Limb (tissue), 2 donors: ENCODE measurements around the gene TMEM53.

Experiments used
- DNase-seq, 2 donors: peaks; one replicate each; pipeline ENCODE4 v3.0.0-alpha.2; 2016; ENCODE audit errors: extremely low spot score in 2 of 2

The TMEM53 gene

GRCh38 chr1:44698138-44698537 is 23.9 kb upstream of the TMEM53 start:
- DNase-seq: no peak

DNA sequence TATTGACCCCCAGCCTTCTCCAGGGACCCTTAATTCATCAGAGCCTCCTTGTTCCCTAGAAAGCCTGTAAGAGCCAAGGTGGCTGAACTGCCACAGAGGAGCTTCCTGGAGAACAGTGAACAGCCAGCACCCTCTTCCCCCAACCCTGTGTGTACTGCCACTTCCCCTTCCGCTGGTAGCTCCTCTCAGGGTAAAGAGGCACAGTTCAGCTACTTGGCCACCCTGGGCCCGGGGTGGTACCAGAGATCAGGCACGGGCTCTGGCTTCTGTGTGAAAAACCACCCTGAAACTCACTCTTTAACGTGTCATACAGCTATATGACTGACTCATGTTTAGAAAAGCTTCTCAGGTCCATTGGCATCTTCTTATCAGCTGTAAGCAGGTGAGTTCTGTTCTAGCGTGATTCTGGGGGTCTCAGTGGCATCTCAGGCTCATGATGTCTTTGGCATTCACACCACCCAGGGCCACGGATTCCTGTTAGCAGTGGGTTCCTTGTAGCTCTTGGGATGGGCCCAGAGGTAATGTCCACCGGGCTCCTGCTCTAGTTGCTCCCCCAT is 22.6 kb upstream of the TMEM53 start:
- no peak for DNase-seq

DNA sequence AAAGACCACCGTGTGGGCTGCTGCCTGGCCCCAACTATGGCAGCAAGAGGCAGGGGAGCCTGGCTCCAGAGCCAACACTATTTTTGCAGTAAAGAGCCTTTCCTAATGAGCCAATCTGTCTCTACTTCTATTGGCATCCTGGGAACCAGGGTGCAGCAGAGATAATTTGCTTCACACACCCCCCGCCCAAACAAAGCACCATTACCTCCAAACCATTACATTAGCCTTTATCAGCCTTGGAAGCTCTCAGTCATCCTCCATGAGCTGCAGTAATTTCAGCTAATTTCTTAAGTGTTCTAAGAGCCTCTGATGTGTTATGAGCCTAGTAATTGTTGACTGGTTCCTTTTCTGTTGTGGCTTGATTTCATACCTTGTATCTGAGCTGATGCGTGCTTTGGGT is 21.8 kb upstream of the TMEM53 start:
- no peak for DNase-seq

DNA sequence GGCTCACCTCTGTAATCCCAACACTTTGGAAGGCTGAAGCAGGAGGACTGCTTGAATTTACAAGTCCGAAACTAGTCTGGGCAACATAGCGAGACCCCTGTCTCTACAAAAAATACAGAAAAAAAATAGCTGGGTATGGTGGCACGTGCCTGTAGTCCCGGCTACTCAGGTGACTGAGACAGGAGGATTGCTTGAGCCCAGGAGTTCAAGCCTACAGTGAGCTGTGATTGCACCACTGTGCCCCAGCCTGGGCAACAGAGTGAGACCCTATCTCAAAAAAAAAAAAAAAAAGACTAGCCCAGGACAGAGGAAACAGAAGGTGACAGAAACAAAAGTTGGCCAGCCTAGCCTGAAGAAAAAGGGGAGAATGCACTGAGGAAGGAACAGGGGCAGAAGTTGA is 21.4 kb upstream of the TMEM53 start:
- DNase-seq: no peak

DNA sequence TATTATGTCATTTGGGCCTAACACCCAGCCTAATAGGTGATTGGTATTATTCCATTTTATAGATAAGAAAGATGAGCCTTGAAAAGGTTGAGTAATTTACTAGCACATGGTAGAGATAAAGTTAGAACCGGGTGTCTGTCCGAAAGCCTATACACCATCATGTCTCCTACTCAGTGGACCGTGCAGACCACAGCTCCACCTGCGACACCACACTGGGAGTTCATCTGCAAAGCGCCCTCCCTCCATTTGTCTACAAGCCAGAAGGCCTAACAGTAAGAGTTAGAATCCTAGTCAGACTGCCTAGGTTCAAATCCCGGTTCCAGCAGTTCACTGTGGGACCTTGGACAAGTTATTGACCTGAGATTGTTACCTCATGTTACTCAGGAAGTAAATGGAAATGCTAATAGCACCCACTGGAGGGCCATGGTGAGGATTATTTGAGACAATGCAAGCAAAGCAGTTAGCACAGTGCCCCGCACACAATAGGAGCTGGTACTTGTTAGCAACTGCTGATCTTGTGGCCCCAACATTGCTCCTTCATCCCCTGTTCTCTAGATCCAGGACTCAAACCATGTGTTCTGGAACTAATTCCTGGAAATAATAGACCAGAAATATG is 20.7 kb upstream of the TMEM53 start:
- no peak for DNase-seq

- DNase-seq: no peak
Measured at GRCh38 chr1:44693900-44694299, 19.6 kb upstream of the TMEM53 start.

DNA sequence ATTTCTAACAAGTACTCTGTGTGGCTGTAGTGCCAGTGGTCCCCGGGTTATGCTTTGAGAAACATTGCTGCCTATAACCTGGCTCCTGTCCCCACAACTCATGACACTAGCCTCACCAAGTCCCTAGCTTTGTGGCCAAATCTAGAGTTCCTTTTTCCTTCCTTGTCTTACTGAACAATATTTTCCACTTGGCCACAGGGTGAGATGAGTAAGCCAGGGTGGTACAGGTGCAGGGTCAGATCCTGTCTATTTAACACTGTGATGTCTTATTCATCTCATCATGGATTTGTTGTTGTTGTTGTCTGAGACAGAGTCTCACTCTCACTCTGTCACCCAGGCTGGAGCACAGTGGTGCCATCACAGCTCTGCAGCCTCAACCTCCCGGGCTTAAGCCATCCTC is 18.9 kb upstream of the TMEM53 start:
- DNase-seq: no peak

GRCh38 chr1:44689447-44689765 is 15.1 kb upstream of the TMEM53 start:
- no peak for DNase-seq

DNA sequence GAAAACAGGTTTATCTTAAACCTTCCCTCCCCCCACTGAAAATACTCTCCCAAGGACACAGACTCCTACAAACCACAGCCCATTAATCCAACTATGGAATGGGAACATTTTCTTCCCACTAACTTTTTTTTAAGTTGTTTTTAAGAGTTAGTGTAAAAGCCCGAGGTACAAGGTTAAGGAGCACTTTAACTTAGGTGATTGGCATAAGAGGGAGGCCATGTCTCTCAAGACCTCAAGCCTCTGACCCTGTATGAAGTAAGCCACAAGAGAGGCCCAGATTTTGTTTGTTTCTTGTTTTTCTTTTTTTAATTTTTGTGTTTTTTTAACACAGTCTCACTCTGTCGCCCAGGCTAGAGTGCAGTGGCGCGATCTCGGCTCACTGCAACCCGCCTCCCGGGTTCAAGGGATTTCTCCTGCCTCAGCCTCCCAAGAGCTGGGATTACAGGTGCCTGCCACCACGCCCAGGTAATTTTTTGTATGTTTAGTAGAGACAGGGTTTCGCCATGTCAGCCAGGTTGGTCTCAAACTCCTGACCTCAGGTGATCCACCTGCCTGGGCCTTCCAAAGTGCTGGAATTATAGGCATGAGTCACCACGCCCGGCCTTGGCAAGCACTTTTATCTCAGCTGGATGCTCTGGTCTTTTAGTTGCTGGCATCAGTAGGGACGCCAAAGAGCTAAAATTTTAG is 14.6 kb upstream of the TMEM53 start:
- DNase-seq: no peak

DNA sequence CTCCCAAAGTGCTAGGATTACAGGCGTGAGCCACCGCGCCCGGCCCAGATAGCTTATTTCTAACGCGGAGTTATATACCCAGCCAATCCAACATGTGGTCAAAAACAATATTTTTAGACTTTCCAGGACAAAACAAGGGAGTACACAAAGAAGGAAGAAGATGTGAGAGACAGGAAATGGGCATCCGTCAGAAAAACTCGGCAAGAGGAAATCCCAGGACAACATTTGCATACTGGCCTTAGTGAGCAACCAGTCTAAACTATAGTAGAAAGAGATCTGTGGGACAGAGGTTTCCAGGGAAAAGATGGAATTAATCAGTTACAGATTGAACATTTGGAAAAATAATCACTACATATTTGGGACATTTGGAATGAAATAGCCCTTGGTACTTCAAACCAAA is 11.6 kb upstream of the TMEM53 start:
- DNase-seq: no peak

GRCh38 chr1:44685218-44685617 is 10.9 kb upstream of the TMEM53 start:
- DNase-seq: no peak

GRCh38 chr1:44684525-44684924 is 10.2 kb upstream of the TMEM53 start:
- no peak for DNase-seq

GRCh38 chr1:44682883-44683265 is 8.6 kb upstream of the TMEM53 start:
- no peak for DNase-seq

- DNase-seq: no peak
Measured at GRCh38 chr1:44681905-44682882, 7.9 kb upstream of the TMEM53 start.

DNA sequence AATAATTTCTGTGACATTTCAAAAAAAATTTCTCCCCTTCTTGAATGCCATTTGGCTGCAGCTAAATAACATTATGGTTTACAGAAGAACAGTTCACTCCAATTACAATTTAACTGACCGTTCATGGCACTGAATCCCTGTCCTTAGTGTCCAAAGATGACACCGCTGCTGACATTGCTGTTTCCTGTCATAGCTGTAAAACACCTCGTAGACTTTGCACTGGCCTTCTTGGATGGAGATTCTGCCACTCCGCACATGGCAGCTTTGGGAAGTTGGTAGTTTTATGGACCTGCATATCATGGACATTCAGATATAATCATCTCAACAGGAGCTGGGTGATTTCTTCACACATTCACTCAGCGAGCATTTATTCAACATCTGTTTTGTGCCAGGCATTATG is 5.2 kb upstream of the TMEM53 start:
- no peak for DNase-seq

GRCh38 chr1:44678626-44679025 is 4.3 kb upstream of the TMEM53 start:
- no peak for DNase-seq

- no peak for DNase-seq
Measured at GRCh38 chr1:44678120-44678519, 3.8 kb upstream of the TMEM53 start.

DNA sequence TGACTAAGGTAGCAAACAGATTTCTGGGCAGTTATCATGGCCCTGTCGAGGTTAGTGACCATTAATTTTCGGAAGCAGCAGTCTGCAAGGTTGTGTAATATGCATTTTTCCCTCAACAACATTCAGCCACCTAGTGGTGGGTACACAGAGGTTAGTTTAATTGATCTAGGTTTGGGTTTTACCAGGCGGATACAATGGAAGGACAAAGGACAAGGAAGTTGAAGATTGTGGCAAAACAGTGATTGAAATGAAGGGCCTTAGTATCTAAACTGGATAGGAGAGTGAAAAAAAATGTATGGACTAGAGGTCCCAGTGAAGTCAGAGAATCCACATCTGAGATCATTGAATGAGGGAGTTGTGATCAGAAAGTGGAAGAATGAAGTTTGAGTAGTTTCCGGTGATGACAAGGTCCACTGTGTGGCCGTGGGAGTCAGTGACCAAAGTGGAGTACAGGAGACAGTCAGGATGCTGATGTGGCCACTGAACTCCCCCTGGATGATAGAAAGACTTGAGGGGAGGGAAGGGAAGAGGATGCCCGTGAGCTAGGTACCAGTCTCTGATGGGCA is 3.0 kb upstream of the TMEM53 start:
- DNase-seq: no peak

GRCh38 chr1:44676484-44677200 is 2.4 kb upstream of the TMEM53 start:
- DNase-seq: no peak

GRCh38 chr1:44675186-44675585 is 905 bp upstream of the TMEM53 start:
- no peak for DNase-seq

- DNase-seq: no peak
Measured at GRCh38 chr1:44673675-44674112, 587 bp downstream of the TMEM53 start.
